PC-9 (cell line): ENCODE measurements around the gene HS3ST4. TPM values are rescaled to one million over a fixed set of nuclear protein-coding genes. Genes with fewer than 3 reads are reported as not detected.

Experiments used
- BruUV-seq: library from RNA; stranded (reverse); fragments of 400-500 nt; replicated peaks from 2 replicates; lab custom pipeline; 2021; lab: Mats Ljungman, UMichigan
- CTCF ChIA-PET: fragments of 300-600 bp; sonication (Branson Sonifier 250); formaldehyde crosslinking; loops from one replicate; lab custom pipeline; 2022; ENCODE audit warnings: antibody characterized with exemption; lab: Charles Lee
- POLR2A ChIA-PET: fragments of 300-600 bp; sonication (Branson Sonifier 250); formaldehyde crosslinking; loops from one replicate; lab custom pipeline; 2022; ENCODE audit warnings: antibody characterized with exemption; ENCODE audit not compliant: unreplicated experiment; lab: Charles Lee
- DNase-seq, 2 experiments: peaks; one replicate each; pipeline versions ENCODE4 v3.0.0 to v3.0.0-alpha.2; 2015 to 2022; ENCODE audit warnings: mixed read lengths in 1 of 2
- H2AFZ ChIP-seq: fragments of 200-600 bp; sonication (generic); 2 replicates; pipeline ENCODE4 v1.8.1; 2017; ENCODE audit warnings: antibody characterized with exemption
- H3F3A ChIP-seq: fragments of 200-600 bp; sonication (generic); 2 replicates; pipeline ENCODE4 v1.8.1; 2017; ENCODE audit warnings: antibody characterized with exemption, mild to moderate bottlenecking, low read depth; ENCODE audit not compliant: insufficient read depth
- H3K27ac ChIP-seq: fragments of 200-600 bp; sonication (generic); 2 replicates; pipeline ENCODE4 v1.6.1; 2016; ENCODE audit warnings: mixed run types
- H3K27me3 ChIP-seq: fragments of 200-600 bp; sonication (generic); 2 replicates; pipeline ENCODE4 v1.6.1; 2016; ENCODE audit warnings: low read depth, mixed run types; ENCODE audit not compliant: insufficient read depth
- H3K36me3 ChIP-seq: fragments of 200-600 bp; sonication (generic); 2 replicates; pipeline ENCODE4 v1.6.1; 2016; ENCODE audit warnings: low read depth, mixed run types
- H3K4me1 ChIP-seq: fragments of 200-600 bp; sonication (generic); replicated peaks from 2 replicates; pipeline ENCODE4 v1.6.1; 2016; ENCODE audit warnings: mixed run types; ENCODE audit not compliant: insufficient read depth
- H3K4me2 ChIP-seq: fragments of 200-600 bp; sonication (generic); 2 replicates; pipeline ENCODE4 v1.6.1; 2017; ENCODE audit warnings: mixed run types
- H3K4me3 ChIP-seq: fragments of 200-600 bp; sonication (generic); 2 replicates; pipeline ENCODE4 v1.6.1; 2016; ENCODE audit warnings: mixed run types
- H3K79me2 ChIP-seq: fragments of 200-600 bp; sonication (generic); 2 replicates; pipeline ENCODE4 v1.6.1; 2017; ENCODE audit warnings: low read depth, mixed run types
- H3K9me2 ChIP-seq: fragments of 200-600 bp; sonication (generic); 2 replicates; pipeline ENCODE4 v1.8.1; 2017; ENCODE audit warnings: mild to moderate bottlenecking; ENCODE audit not compliant: insufficient read depth
- H3K9me3 ChIP-seq: fragments of 200-600 bp; sonication (generic); 2 replicates; pipeline ENCODE4 v1.8.1; 2016; ENCODE audit warnings: low read depth; ENCODE audit not compliant: insufficient read depth
- H4K20me1 ChIP-seq: fragments of 200-600 bp; sonication (generic); 2 replicates; pipeline ENCODE4 v1.8.1; 2017; ENCODE audit not compliant: insufficient read depth
- CTCF ChIP-seq: fragments of 200-600 bp; sonication (generic); conservative IDR thresholded peaks from 2 replicates; pipeline ENCODE4 v1.6.1; 2017; ENCODE audit warnings: mixed run types, antibody characterized with exemption, mild to moderate bottlenecking, moderate library complexity
- EZH2 ChIP-seq: fragments of 200-600 bp; sonication (generic); IDR thresholded peaks from 2 replicates; pipeline ENCODE4 v1.8.0; 2017; ENCODE audit warnings: antibody characterized with exemption, low read depth
- intact Hi-C: fragments of 100-400 bp; cut with micrococcal nuclease; formaldehyde crosslinking; loops from one replicate; pipeline ENCODE4 v1.10.0; 2022; ENCODE audit not compliant: unreplicated experiment
- total RNA-seq: library from RNA; stranded (reverse); gene quantifications from 2 replicates; pipeline ENCODE4 v1.2.3, GENCODE V29; 2021

Gene HS3ST4
- total RNA-seq, 1 experiment from 2014 or later = not detected

- ChIA-PET CTCF (no interaction called here), POLR2A (no interaction called here)
- no peak overlapping the region for H3K27ac ChIP-seq
These were observed 15.8 kb downstream of the HS3ST4 start for GRCh38 chr16:25707553-25707952.

GRCh38 chr16:25707982-25708583 lies 16.3 kb downstream of the HS3ST4 start:
- Histone ChIP-seq H3K4me2 (no peak overlapping the region), H2AFZ (no peak overlapping the region), H3K27me3 (peaks cover 31% of the 10 kb centered on the region), H3K27ac (no peak overlapping the region), H4K20me1 (no peaks in the 10 kb centered on the region), H3F3A (no peaks in the 10 kb centered on the region), H3K4me3 (no peak overlapping the region), H3K36me3 (no peaks in the 10 kb centered on the region), H3K9me3 (no peaks in the 10 kb centered on the region), H3K9me2 (no peaks in the 10 kb centered on the region), H3K79me2 (no peaks in the 10 kb centered on the region), H3K4me1 (no peaks in the 10 kb centered on the region)
- peak; percentile 61 for TF ChIP-seq CTCF
- no peak for TF ChIP-seq EZH2
- no TSS peak for BruUV-seq
- ChIA-PET CTCF (no interaction called here), POLR2A (no interaction called here)
- intact Hi-C loops = no loop called here
- DNase-seq = no peak

More at GRCh38 chr16:25707553-25707952, 15.8 kb downstream of the HS3ST4 start:
- Histone ChIP-seq H3K4me2 (no peak overlapping the region), H3K9me3 (no peaks in the 10 kb centered on the region), H3F3A (no peaks in the 10 kb centered on the region), H3K4me1 (no peaks in the 10 kb centered on the region), H3K4me3 (no peak overlapping the region), H3K79me2 (no peaks in the 10 kb centered on the region), H2AFZ (no peak overlapping the region), H3K36me3 (no peaks in the 10 kb centered on the region), H3K27me3 (peaks cover 31% of the 10 kb centered on the region), H3K9me2 (no peaks in the 10 kb centered on the region), H4K20me1 (no peaks in the 10 kb centered on the region)
- no TSS peak for BruUV-seq
- no peak for TF ChIP-seq EZH2
- TF ChIP-seq CTCF = no peak
- intact Hi-C loops = no loop called here
- no peak for DNase-seq

GRCh38 chr16:25709213-25709612 lies 17.5 kb downstream of the HS3ST4 start:
- Histone ChIP-seq H3K4me1 (no peaks in the 10 kb centered on the region), H3F3A (no peaks in the 10 kb centered on the region), H3K9me3 (no peaks in the 10 kb centered on the region), H3K9me2 (no peaks in the 10 kb centered on the region), H3K4me3 (no peak overlapping the region), H3K79me2 (no peaks in the 10 kb centered on the region), H3K4me2 (no peak overlapping the region), H2AFZ (no peak overlapping the region), H3K27ac (no peak overlapping the region), H4K20me1 (no peaks in the 10 kb centered on the region), H3K36me3 (no peaks in the 10 kb centered on the region), H3K27me3 (peaks cover 41% of the 10 kb centered on the region)
- ChIA-PET POLR2A (no interaction called here), CTCF (interaction anchor here (0.7 kb wide), 1 partner anchor 433 kb away, joined by 7 read pairs; no protein-coding TSS in a partner anchor)
- DNase-seq = no peak
- no TSS peak for BruUV-seq
- intact Hi-C loops = no loop called here
- TF ChIP-seq EZH2 = no peak
- TF ChIP-seq CTCF = no peak
